Fibroblast of lung (primary cell): ENCODE measurements around the gene ADD3. TPM values are rescaled to one million over a fixed set of nuclear protein-coding genes. Genes with fewer than 3 reads are reported as not detected.

ENCODE experiments used
- DNase-seq, 2 donors: peaks; one replicate each; pipeline versions ENCODE4 v3.0.0 to v3.0.0-alpha.2; 2010; ENCODE audit warnings: low read depth in 2 of 2
- H2AFZ ChIP-seq: 2 replicates; pipeline ENCODE4 v1.5.1; 2012; ENCODE audit warnings: low read length, control low read depth, inconsistent platforms
- H3K27ac ChIP-seq: 2 replicates; pipeline ENCODE4 v1.5.1; 2011; ENCODE audit warnings: low read length, control low read depth; ENCODE audit not compliant: insufficient read depth
- H3K27me3 ChIP-seq: 2 replicates; pipeline ENCODE4 v1.5.1; 2011; ENCODE audit warnings: mild to moderate bottlenecking, low read length; ENCODE audit not compliant: control insufficient read depth, insufficient read depth
- H3K36me3 ChIP-seq: 2 replicates; pipeline ENCODE4 v1.5.1; 2011; ENCODE audit warnings: low read length; ENCODE audit not compliant: control insufficient read depth, insufficient read depth
- H3K4me1 ChIP-seq: 2 replicates; pipeline ENCODE4 v1.5.1; 2011; ENCODE audit warnings: low read length; ENCODE audit not compliant: control insufficient read depth, insufficient read depth; ENCODE audit errors: extremely low read depth
- H3K4me2 ChIP-seq: 2 replicates; pipeline ENCODE4 v1.5.1; 2011; ENCODE audit warnings: low read length, control low read depth; ENCODE audit not compliant: insufficient read depth; ENCODE audit errors: extremely low read depth
- H3K4me3 ChIP-seq, 4 experiments: fragments of 200-600 bp in 1 of 4; sonication (generic) in 1 of 4; replicated peaks in 1 of 4; 2 replicates each; pipeline ENCODE4 v1.5.1; 2011 to 2016; ENCODE audit warnings: low read length in 4 of 4, low read depth in 3 of 4, mild to moderate bottlenecking in 3 of 4, control low read depth in 2 of 4, inconsistent platforms in 1 of 4, mixed read lengths in 1 of 4; ENCODE audit not compliant: insufficient read depth in 1 of 4; ENCODE audit errors: control extremely low read depth in 1 of 4
- H3K79me2 ChIP-seq: 2 replicates; pipeline ENCODE4 v1.5.1; 2012; ENCODE audit warnings: mild to moderate bottlenecking, low read length, inconsistent platforms; ENCODE audit not compliant: control insufficient read depth, insufficient read depth
- H3K9ac ChIP-seq: 2 replicates; pipeline ENCODE4 v1.5.1; 2011; ENCODE audit warnings: mild to moderate bottlenecking, low read length, control low read depth; ENCODE audit not compliant: insufficient read depth
- H3K9me3 ChIP-seq: 2 replicates; pipeline ENCODE4 v1.5.1; 2012; ENCODE audit warnings: low read depth, low read length; ENCODE audit not compliant: control insufficient read depth, insufficient read depth
- H4K20me1 ChIP-seq: 2 replicates; pipeline ENCODE4 v1.5.1; 2011; ENCODE audit warnings: low read length; ENCODE audit not compliant: control insufficient read depth, insufficient read depth; ENCODE audit errors: extremely low read depth
- CTCF ChIP-seq, 2 donors: IDR thresholded peaks in 1 of 2; conservative IDR thresholded peaks in 1 of 2; 1 replicate in 1 of 2; 2 replicates in 1 of 2; pipeline ENCODE4 v1.5.1; 2011 to 2012; ENCODE audit warnings: low read length in 2 of 2, control low read depth in 1 of 2, inconsistent platforms in 1 of 2, low read depth in 1 of 2, mild to moderate bottlenecking in 1 of 2
- EZH2 ChIP-seq: IDR thresholded peaks from 2 replicates; pipeline ENCODE4 v1.5.1; 2012; ENCODE audit warnings: low read length, control low read depth, mild to moderate bottlenecking; ENCODE audit errors: missing control alignments
- polyA plus RNA-seq, 2 donors: library from polyadenylated mRNA; depleted of rRNA in 1 of 2; stranded (reverse) in 1 of 2; unstranded in 1 of 2; fragments of >200 nt; gene quantifications; 2 replicates each; pipeline ENCODE4 v1.2.1, GENCODE V29; 2011 to 2012; ENCODE audit warnings: missing spikeins in 1 of 2
- total RNA-seq: library from RNA; depleted of rRNA; stranded (reverse); fragments of >200 nt; gene quantifications from 2 replicates; pipeline ENCODE4 v1.2.1, GENCODE V29; 2014

ADD3 gene
- total and polyA plus RNA-seq, 2 donors (not counting 1 experiment from before 2014, with no cell fraction given) = 93.0 to 416 TPM

- Histone ChIP-seq H3K9me3 (no peaks in the 10 kb centered on the region), H3K36me3 (no peaks in the 10 kb centered on the region), H3K4me3 (no peak overlapping the region), H3K4me1 (no peaks in the 10 kb centered on the region), H3K27me3 (no peaks in the 10 kb centered on the region), H2AFZ (no peak overlapping the region), H4K20me1 (no peaks in the 10 kb centered on the region), H3K79me2 (no peaks in the 10 kb centered on the region), H3K4me2 (no peak overlapping the region), H3K9ac (no peak overlapping the region), H3K27ac (no peak overlapping the region)
- no peak for DNase-seq
- TF ChIP-seq CTCF (conservative IDR thresholded peaks at IDR 0.05 in 1 of 2, IDR thresholded peaks at IDR 0.05 in 1 of 2; ENCODE audit: low read depth in 1 of 2, low read length in 2 of 2) (no peak), EZH2 (no peak)
Observed at GRCh38 chr10:109996225-109996624, 11.6 kb upstream of the ADD3 start.

GRCh38 chr10:109996766-109997171, 11.0 kb upstream of the ADD3 start:
- TF ChIP-seq EZH2 (no peak), CTCF (conservative IDR thresholded peaks at IDR 0.05 in 1 of 2, IDR thresholded peaks at IDR 0.05 in 1 of 2; ENCODE audit: low read depth in 1 of 2, low read length in 2 of 2) (no peak)
- Histone ChIP-seq H2AFZ (no peak overlapping the region), H3K27ac (no peak overlapping the region), H3K9me3 (no peaks in the 10 kb centered on the region), H3K4me3 (no peak overlapping the region), H3K4me1 (no peaks in the 10 kb centered on the region), H3K79me2 (no peaks in the 10 kb centered on the region), H4K20me1 (no peaks in the 10 kb centered on the region), H3K4me2 (no peak overlapping the region), H3K9ac (no peak overlapping the region), H3K36me3 (no peaks in the 10 kb centered on the region), H3K27me3 (no peaks in the 10 kb centered on the region)
- DNase-seq = no peak

- DNase-seq = no peak
- Histone ChIP-seq H2AFZ (no peak overlapping the region), H3K27me3 (no peaks in the 10 kb centered on the region), H3K36me3 (no peaks in the 10 kb centered on the region), H3K9ac (no peak overlapping the region), H4K20me1 (no peaks in the 10 kb centered on the region), H3K4me3 (no peak overlapping the region), H3K4me2 (no peak overlapping the region), H3K4me1 (no peaks in the 10 kb centered on the region), H3K79me2 (no peaks in the 10 kb centered on the region), H3K9me3 (no peaks in the 10 kb centered on the region), H3K27ac (no peak overlapping the region)
- TF ChIP-seq EZH2 (no peak), CTCF (conservative IDR thresholded peaks at IDR 0.05 in 1 of 2, IDR thresholded peaks at IDR 0.05 in 1 of 2; ENCODE audit: low read depth in 1 of 2, low read length in 2 of 2) (no peak)
Observed at GRCh38 chr10:109997233-109997632, 10.6 kb upstream of the ADD3 start.
